ENCODE measurements around the gene GALR1.
"Not testable (repeated sequence)": the region's sequence is repeated elsewhere in the genome, so short reads cannot be mapped to it uniquely, and the experiment has no call there.

The GALR1 gene

DNA sequence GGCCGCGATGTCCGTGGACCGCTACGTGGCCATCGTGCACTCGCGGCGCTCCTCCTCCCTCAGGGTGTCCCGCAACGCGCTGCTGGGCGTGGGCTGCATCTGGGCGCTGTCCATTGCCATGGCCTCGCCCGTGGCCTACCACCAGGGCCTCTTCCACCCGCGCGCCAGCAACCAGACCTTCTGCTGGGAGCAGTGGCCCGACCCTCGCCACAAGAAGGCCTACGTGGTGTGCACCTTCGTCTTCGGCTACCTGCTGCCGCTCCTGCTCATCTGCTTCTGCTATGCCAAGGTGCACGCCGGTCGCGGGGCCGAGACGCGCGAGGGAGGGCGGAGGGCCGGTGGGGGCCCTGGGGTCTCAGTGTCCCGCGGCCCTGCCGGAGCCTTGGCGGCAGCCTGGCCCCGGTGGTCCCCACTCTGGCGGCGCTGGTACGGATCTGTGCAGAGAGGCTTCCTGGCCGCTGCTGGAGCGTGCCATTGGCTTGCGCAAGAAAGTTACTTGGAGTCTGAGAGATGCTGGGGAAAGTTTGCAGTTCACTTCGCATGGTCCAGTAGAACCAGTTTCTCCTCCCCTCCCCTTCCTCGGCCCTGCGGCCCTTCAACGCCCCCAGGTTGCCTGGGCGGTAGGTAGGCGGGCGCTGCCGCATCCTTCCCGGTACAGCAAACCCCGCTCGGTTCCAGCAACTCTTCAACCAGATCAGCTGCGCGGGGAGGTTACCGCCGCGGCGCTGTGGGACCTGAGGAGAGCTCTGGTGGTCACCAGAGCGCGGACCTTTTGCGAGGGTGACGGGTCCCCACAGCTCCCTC lies 1.5 kb downstream of the GALR1 start:
- DNase-seq, result no peak

DNA sequence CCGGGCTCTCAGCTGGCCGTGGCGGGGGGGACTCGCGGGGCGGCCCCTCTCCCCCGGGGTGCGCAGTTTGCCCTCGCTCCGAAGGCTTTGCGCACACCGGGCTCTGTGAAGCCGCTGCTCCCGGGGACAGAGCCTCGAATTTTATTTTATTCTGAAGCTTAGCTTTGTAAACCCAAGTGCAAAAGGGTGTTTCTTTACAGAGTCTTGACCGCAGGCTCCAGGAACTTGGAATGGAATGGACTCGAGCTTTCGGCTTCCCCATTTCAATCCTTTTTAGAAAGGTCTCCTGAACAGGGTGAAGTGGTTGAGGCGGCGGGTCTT lies 2.0 kb downstream of the GALR1 start:
- DNase-seq, result no peak

DNA sequence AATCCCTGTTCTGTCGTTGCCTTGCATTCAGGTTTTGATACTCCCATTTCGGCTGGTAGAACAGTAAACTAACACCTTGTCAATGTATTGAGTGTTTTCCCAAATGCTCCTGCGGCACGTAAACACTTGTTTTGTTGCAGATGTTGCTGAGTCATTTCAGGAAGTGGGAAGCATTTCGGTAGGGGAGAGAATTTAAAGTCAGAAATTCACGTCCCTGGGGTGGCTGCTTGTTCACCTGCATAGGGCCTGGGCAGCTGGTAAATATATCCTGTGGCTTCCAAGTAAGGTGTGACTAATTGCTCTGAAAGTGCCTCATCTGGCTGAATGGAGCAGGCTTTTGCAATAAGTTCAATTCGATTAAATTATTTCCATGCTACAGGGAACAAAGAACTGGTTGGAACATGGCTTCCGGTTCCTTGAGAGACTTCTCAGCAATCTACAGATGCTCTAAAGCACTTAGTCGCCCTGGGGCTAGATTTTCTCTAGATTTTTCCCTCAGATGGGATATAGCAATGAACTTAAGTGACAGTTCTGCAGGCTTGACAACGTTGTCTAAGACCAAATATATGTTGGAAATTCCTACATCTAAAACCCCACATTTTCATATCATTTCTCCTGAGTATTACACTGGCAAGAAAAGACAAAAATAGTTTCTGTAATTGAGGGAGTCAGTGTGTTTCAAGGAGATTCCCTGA lies 5.2 kb downstream of the GALR1 start:
- no peak for DNase-seq

DNA sequence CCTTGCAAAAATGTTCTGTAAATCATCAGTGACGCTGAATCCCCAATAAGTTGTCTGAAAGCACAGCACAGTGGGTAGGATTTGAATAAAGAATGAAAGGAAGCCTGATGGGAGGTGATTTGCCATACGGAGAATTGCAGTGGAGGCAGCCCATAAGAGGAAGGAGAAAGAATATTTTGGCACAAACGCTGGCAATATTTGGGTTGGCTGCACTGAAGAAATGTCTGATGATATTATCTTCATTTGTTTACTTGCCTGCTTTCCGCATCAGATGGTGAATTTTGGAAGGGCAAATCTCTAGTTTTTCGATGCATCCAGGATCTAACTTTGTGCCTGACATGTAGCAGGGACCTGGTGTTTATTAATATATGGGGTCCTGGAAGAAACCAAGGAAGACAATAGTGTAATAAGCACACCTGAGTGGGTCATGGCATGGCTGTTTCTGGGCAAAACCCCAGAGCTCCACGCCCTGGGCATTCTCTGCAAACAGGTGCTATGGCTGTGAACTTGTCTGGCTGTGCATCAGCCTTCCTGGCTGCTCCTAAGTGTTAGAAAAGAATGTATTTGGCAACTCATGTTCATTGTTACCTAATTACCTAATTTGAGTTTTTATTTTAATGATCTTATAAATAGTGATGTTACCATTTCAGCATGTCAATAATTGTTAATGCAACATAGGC lies 5.9 kb downstream of the GALR1 start:
- DNase-seq, result no peak

DNA sequence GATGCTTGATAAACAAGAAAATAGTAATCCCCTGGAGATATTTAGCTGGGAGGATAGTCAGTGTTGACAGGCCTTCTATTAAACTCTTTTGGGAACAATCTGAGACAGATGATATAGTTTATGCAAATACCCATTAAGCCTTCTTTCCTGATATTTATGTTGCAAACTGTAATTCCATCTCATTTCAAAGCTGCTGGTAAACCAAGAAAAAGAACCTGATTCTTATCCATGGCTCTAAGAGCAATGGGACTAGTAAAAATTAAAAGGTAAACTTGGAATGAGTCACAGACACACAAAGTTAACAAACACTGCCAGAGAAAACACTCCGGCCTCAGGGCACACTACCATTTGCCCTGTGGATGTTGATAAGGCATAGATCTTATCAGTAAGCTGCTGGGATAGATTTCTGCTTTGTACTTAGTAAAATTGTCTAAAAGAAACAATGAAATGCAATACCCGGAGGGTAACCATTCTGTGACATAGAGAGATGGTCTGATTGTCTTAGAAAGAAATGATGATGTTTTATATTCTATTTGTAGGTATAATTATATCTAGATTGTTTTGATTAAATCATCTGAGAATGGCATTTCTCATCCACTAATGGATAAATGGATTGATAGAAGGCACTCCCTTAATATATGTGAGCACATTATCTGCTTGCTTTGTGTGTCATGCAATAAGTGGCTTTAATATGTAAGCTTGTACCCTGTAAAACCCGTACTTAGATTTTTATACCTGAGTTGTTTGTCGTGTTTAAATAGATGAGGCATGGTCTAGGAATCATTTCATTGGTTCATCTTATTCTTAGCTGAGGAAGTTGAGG lies 13.2 kb downstream of the GALR1 start:
- DNase-seq, result no peak

DNA sequence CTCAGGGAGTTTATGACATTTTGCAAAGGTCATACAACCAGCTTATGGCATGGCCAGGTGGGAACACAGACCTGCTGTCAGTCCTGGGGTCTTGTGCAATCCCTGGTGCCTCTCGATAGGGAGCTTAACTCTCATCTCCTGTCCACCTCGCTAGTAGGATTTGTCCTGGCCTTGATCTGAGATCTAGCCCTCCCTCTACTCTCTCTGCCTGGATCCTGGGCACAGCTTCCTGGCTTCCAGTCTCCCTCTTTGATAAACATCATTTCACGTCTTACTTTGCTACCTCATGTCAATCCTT lies 13.8 kb downstream of the GALR1 start:
- DNase-seq, result no peak

DNA sequence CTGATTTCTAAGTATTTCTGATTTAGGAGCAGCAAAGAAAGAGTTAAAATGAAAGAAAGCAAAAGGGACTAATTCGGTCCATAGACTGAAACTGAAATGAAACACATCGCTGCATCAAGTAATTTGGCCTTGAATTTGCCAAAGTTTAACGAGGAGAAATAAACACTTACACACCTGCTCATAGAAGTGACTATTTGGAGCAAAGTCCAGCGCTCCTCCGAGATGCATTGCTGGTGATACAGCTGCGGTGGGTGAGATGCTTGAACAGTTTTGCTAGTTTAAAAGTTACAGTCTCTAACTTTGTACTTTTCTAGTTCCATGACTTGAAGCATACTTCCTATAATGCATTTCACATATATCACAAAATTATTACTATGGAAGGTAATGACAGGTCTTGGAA lies 18.3 kb downstream of the GALR1 start:
- DNase-seq, result no peak

DNA sequence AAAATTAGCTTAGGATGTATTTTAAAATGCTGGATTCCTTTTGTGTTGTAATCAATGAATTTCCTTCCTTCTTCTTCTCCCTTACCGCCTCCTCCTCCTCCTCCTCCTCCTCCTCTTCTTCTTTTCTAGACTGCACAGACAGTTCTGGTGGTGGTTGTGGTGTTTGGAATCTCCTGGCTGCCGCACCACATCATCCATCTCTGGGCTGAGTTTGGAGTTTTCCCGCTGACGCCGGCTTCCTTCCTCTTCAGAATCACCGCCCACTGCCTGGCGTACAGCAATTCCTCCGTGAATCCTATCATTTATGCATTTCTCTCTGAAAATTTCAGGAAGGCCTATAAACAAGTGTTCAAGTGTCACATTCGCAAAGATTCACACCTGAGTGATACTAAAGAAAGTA lies 18.8 kb downstream of the GALR1 start:
- DNase-seq, result no peak

DNA sequence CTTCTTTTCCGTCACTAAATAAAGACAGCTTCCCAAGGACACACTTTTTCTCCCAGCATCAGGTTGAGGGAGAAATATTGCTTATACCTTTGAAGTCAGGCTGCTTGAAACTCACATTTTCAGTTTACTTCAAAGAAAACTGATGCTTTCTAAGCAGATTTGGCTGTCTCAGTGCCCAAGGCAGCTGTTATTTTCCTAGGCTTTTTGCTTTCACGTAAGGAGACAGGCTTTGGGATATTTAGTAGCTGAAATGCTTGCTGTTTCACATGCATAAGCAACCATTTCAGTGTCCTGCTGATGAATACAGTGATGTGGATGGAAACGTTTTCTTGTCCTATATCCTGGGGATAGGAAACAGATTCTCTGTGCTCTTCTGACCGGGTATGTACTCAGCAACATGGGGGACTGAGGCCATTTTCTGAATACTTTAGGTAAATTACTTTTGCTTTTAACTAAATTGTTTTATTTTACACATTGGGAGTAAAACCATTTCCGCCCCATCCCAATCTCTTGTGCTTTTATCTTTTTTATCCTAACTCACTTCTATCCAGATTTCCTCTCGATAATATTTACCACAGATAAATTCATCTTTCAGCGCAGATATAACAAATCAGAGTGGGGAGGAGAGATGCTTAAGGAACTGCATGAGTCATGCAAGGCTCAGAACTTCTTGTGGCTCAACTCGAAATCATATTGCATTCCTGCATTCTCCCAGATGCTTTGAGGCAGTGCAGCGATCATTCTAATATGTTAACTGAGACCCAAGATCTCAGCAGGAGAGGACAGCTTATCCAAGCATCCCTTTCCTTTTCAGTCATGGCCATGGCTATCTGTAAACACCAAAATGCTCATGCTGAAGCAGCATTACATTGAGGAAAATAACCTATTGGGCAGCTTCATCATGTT lies 22.2 kb downstream of the GALR1 start:
- DNase-seq, result peak; percentile 75

DNA sequence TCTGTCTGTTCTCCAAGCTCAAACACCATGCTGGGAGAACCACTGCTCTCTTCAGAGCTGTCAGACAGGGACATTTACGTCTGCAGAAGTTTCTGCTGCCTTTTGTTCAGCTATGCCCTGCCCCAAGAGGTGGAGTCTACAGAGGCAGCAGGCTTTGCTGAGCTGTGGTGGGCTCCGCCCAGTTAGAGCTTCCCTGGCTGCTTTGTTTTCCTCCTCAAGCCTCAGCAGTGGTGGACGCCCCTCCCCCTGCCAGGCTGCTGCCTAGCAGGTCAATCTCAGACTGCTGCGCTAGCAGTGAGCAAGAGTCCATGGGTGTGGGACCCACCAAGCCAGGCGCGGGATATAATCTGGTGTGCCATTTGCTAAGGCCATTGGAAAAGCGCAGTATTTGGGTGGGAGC lies 41.2 kb downstream of the GALR1 start:
- not testable (repeated sequence) for DNase-seq

DNA sequence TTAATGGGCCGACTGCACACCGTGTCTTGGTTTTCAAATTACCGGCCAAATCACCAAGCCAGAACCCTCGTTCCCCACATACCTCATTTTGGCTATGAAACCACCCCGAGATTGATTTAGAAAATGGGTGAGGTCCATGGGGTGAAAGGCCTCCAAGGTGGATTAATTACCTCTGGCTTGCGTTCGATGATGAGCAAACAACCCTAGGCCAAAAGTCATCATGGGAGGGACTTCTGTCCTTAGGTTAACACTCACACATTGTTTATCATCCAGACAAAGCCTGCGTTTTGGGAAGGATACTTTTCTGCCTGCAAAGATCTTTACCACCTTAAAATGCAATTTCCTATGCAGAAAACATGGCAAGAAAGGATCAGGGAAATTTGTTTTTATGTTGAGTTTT lies 48.5 kb downstream of the GALR1 start:
- DNase-seq, result no peak

DNA sequence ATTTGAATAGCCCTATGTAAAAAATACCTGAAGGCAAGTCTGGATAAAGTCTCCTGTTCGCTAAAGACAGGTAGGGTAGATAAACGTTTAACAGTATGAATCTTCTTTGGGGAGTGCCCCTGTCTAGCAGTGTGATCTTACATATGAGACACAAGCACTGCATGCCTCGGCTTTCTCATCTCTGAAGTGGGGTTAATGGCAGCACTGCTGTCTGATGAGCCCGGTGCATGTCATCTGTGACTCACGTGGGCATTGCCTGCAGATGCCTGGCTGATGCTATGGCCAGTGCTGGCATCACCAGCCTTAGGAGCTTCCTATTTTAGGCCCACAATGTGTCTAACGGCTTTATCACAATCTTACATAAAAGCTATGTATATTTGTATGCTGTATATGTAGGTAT lies 50.1 kb downstream of the GALR1 start:
- no peak for DNase-seq

DNA sequence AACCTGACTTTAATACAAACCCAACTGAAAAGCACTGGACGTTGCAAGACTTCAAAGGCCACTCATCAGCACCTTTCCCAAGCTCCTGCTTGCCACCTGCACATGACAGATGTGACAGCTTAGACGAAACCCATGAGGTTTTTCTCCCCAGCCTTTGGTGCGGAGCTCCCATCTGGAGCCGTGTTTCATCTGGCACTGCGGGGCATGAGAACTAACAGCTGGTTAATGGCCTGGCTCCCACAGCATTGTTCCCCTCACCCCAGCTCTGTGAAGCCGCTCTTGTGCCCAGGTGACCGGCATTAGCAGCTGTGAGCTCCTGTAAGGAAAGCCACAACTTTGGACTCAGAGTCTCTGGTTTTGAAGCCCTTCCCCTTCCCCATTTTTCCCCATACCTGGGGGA lies 50.9 kb downstream of the GALR1 start:
- DNase-seq, result no peak

DNA sequence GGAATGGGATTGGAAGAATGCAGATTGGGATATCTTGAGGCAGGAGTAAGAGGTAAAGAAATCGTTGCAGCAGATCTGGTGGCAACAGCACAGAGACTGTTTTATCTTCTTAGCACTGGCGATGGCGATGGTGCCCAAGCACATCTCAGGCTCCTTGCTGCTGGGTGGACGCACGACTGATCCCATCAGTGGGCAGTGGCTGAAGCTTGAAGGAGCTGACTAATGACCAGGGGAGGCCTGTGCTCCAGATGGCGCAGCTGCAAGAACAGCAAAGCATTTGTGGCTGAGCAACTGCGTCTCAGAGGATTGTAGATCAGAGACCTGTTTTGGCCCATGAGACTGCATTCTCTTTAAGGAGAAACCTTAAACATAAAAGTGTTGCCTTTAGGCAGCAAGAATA lies 54.6 kb downstream of the GALR1 start:
- DNase-seq, result no peak

DNA sequence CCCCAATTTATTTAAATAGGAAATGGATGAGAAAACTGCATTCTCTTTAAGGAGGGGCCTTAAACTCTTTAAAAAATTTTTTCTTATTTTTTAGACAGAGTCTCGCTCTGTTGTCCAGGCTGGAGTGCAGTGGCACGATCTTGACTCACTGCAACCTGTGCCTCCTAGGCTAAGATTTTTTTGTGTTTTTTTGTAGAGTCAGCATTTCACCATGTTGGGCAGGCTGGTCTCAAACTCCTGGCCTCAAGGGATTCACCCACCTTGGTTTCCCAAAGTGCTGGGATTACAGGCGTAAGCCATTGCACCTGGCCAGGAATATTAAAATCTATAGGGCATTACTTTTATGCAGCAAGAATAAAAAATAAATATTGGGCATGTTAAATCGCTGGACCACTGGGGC lies 56.0 kb downstream of the GALR1 start:
- DNase-seq, result no peak

DNA sequence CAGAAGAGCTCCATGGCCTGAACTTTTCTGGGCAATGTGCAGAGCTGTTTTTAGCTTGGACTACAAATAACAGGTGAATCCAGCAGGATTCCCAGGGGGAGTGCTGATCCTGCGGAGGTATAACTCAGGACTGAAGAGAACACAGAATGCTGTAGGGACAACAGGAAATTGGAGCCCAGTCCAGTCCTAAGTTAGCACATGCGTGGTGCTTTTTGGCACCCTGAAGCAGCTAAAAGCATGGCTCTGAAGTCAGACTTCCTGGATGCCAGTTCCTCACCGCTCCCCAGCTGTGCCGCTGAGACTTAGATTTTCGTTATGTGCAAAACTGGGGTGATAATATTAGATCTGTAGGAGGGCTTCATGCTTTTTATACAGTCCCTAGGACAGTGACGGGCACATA lies 58.6 kb downstream of the GALR1 start:
- no peak for DNase-seq

DNA sequence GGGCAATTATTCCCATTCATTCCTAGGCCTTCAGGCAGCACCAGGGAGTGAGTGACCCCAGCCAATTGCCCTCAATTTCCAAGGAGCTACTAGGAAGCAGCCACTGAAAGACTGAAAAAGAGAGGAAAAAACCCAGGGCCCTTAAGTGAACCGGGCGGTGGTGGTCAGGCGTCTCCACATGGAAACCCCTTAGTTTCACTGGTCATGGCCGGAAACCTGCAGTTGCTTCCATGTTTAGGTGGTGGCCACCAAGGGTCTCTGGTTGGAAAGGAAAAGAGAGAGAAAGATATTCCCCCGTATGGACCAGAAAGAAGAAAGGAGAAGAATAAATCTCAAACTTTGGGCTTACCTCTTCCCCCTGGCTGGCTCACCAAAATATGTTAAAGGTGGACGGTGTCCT lies 64.9 kb downstream of the GALR1 start:
- no peak for DNase-seq

DNA sequence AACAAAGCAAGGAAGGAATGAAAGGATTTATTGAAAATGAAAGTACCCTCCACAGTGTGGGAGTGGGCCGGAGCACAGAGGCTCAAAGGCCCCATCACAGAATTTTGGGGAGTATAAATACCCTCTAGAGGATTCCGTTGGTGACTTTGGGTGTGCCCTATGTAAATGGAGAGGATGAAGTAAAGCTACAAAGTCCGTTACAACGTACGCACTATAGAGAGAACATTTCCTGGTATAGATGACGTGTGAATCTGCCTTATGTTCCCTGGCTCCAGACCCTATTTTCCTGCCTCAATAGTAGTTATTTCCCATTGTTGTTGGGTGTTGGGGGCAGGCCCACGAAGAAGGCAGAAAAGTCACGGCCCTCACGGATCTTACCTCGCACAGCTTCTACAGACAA lies 65.3 kb downstream of the GALR1 start:
- no peak for DNase-seq

DNA sequence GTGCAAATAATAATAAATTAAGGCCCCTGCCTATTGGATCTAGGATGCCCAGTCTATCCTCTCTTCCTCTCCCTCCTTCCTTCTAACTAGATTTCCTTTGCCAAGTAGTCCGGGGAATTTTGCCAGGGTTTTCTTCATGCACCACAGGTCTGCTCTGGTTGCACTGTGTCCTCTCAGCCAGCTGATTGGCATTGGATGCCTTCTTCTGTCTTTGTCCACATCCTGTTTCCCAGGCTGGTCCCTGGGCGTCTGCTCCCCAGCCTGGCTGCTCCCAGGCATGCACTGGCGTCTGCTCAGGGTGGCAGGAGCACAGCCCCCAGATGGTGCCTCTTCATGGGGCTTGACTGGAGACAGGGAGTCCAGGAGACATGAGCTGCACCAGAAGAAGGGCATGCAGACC lies 66.4 kb downstream of the GALR1 start:
- DNase-seq, result no peak

DNA sequence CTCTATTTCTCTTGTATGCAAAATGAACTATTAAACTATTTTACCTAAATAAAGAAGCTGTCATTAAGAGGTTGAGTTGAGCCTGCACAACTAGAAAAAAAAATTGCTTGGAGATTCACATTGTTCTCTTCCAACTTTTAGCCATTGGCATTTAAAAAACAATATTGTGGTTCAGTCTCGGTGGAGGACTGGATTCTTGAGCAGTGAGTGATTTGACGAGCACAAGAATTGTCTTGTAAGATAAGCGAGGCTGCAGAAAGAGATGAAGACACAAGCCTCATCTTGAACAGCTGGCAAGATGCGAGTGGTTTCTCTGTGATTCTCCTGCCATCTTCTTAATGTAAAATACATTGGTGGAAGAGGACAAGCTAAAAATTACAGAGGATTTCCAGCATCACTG lies 67.0 kb downstream of the GALR1 start:
- DNase-seq, result peak; percentile 60

DNA sequence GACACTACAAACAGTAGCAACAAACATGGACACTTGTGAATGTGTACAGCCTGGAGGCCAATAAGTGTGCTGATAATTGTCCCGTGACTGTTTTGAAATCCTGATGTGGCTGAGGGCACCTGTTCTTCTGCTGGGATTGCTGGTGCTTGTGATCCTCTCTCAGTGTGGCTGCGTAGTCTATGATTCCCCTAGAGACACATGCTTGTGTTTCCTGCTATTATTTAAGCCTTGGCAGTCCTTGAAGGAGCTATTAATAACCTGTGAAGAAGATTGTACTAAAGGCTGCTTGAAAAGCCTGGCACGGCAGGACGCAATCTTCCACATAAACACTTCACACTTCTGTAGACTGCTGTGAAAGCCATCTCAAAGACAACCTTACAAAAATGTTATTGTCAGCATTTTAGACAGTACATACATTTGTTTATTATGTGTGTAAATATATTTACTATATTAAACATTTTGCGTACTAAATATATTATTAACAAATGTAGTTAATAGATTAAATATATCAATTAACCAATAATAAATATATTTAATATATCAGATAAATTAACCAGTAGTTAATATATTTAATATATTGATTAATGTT lies 71.4 kb downstream of the GALR1 start:
- no peak for DNase-seq
